T-helper 9 cell (primary cell): ENCODE results near the gene NUTM2E.
"Not testable (repeated sequence)": the region's sequence is repeated elsewhere in the genome, so short reads cannot be mapped to it uniquely, and the experiment has no call there.

Experiments used
- DNase-seq: peaks from one replicate; pipeline ENCODE4 v3.0.0-alpha.2; 2020
- total RNA-seq, 2 donors: gene quantifications; one replicate each; lab custom pipeline; 2026; lab: John Stamatoyannopoulos, UW

The NUTM2E gene, protein sequence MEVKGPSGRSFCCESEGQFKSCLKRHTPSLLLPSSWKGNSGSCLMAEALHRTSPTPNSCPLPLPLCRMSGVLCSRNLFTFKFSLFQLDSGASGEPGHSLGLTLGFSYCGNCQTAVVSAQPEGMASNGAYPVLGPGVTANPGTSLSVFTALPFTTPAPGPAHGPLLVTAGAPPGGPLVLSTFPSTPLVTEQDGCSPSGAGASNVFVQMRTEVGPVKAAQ (N-terminal part only)
- total RNA-seq = 0 to 0.84 reads per million in 2 donors

DNA sequence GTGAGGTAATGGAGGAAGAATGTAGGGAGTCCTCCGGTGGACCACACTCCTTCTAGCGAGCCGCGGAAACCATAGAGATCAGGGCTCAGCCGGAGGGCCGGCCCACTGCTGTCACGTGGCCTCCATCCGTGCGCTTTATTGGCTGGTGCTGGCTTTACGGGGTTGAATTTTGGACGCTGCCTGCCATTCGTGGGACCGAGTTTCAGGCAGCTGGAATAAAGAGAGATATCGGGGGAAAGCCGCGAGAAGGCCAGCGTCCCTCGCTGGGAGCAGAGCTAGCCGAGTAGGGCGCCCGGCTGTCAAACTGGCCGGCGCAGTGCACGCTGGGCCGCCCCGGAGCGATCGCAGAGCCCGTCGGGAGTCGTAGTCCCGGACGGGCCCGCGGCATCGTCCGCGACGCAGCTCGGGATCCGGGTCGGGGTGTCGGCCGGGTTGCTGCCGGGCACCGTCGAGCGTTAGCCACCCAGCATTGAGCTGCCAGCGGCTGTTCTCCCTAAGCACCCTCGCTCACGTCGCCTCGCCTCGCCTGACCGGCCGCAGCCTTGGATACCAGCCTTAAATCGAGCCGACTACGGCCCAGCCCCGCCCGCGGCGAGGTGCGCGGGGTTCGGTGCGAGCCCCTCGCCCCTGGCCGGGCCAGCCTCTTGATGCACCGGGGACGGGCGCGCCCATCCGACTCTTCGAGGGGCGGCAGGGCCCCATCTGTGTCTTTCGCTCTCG lies at the start of gene NUTM2E:
NUTM2E (plus strand) TSS at position 244 of the 720 bp plus-strand sequence. CDS start 15,002 bp downstream, outside the sequence.
- DNase-seq = peak; percentile 57

DNA sequence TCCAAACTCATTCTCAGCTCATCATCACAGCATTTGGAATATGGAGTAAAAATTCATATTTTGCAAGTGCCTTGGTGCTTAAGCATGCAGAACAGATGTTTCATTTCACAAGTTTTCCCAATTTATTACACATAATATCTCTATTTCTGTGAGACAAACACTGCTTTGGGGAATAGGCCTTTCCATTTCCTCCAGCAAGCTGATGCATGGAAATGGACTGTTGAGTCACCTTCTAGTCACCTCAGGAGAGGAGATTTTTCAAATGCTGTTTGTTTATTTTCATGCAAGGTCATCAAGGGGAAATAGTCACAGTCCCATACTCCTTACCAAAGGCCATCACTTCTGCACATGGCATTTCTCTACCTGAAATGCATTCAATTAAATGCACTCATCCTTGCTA lies 48.5 kb upstream of the NUTM2E start:
- not testable (repeated sequence) for DNase-seq

DNA sequence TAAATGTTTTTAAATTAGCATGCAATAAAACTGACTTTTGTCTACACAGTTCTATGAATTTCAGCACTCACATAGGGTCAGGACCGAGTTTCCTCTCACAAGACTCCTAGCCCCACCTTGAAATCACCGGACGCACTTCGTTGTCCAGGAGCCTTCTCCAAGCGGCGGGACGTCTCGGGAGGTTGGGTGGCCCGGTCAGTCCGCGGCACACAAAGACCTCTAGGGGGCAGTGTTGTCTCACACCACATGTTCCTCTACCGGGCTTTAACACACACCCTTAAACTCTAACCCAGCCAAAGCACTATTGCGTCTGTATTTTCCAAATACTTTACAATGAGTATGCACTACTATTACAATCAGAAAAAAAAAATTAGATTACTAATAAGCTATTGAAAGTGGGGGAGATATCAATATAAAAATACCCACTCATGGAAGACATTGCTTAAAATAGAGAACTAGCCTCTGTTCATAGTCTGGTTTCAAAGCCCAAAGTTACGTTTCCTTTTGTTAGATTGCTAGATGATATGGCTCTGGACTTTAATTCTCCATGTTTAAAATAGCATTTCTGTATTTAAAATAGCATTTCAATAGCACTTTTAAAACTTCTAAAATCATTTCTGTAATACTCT lies 47.1 kb upstream of the NUTM2E start:
- DNase-seq = peak; percentile 36

DNA sequence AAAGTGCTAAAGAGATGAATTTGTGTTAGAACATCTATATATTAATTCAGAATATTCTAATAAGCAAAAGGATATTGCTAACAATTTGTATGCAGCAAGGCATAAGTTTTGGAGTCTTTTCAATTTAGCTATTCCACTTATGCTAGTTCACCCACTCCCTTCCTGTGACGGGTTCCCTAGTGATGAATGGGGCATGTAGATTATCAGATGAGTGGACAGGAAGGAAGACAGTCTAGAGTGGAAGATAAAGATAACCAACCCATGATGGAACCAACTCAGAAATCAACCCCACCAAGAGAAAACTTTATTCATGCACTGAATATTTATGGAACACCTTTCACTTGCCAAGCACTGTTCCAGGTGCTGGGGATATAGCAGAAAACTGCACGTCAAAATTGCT lies 46.5 kb upstream of the NUTM2E start:
- not testable (repeated sequence) for DNase-seq

DNA sequence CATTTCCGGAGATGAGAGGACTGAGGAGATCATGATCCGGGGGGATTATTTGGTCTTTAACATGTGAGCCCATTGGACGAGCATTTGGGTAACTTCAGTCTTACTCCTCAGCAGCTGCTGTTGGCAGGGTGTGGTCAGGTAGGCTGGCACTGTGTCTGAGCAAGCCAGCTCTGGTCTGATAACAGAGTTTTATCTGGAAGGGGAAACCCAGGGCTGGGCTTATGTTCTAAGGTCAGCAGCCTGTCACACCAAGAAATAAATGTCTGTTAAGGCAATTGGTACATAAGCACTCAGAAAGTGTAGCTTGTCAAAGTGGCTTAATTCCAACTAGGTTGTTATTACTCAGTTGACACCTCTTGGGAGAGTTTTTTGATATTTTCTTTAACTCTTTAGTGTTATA lies 45.0 kb upstream of the NUTM2E start:
- not testable (repeated sequence) for DNase-seq

DNA sequence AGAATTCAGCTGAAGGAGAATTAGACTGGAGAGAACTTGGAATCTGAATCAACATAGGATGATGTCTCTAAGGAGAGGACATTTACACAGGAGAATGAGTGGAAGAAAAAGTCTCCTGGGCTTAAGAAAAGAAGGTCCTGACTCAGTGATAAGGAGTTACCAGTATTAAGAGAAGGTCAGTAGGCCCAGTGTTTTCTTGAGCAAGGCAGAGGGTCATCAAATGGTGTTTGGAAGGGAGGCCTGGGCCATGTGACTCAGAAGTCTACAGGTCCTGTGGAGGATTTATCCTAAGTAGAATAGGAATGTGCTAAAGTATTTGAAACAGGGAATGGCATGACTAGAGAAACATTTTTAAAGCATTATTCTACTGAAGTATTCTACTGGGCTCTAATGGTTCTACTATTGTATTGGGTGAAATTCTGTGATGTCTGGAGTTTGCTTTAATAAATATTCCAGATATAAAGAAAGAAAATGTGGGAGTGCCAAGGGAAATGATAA lies 39.0 kb upstream of the NUTM2E start:
- not testable (repeated sequence) for DNase-seq

DNA sequence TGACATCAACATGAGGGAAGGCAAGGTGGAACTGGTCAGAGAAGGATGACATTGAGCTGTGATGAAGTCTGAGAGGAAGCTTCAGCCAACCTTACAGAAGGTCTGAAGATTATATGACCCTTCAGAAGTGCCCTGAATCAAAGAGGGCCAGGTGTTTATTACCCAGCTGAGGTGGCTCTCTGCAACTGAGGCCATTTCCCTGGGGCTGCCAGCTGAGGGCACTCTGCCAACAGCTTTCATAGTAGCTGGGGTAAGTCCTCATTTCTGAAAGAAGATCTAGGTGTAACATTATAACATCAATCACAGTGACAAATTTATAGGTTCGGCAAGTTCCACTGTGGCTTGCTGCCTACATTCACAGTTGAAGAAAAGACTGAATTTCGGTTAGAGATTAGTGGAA lies 37.2 kb upstream of the NUTM2E start:
- not testable (repeated sequence) for DNase-seq

DNA sequence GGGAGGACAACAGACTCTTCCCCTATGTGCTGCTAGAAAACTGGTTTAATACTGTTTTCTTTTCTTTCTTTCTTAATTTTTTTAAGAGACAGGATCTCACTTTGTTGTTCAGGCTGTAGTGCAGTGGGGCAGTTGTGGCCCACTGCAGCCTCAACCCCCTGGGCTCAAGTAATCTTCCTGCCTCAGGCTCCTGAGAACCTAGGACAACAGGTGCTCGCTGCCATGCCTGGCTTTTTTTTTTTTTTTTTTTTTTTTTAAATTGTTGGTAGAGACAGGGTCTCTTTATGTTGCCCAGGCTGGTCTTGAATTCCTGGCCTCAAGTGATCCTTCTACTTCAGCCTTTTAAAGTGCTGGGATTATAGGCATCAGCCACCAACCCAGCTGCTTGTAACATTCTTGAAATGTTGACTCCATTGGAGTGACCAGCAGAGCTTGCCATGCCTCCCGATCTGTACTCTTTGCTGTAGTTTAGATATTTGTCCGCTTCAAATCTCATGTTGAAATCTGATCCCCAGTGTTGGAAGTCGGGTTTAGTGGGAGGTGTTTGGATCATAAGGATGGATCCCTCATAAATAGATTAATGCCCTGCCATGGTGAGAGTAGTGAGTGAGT lies 34.5 kb upstream of the NUTM2E start:
- DNase-seq = not testable (repeated sequence)

DNA sequence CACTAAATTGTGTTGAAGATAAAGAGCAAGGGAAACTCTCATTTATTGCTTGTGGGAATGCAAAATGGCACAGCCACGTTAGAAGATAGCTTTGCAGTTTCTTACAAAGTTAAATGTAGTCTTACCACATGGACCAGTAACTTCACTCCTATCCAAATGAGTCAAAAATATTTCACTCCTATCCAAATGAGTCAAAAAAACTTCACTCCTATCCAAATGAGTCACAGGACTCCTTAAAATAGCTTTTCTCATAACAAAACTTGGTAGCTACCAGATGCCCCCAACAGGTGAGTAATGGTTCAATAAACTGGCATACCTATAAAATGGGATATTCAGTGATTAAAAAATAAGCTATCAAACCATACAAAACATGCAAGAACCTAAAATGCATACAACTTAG lies 27.2 kb upstream of the NUTM2E start:
- not testable (repeated sequence) for DNase-seq

DNA sequence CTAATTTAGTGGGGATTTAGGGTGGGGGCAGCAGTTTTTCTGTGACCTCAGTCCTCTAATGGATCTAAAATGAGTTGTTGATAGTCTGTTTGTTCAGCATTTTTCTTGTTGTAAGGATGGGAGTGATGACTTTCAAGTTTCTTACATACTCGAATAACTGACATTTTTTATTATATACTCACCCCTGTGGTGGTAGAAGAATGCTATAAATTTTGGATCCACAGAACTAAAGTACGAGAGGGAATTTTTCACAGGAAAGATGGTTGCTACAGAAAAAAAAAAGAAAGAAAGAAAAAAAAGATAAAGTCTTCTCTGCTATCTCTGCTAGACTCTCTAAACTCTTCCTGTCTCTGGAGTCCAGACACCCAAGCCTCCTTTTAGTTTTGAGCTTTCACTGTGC lies 20.7 kb upstream of the NUTM2E start:
- DNase-seq = not testable (repeated sequence)

DNA sequence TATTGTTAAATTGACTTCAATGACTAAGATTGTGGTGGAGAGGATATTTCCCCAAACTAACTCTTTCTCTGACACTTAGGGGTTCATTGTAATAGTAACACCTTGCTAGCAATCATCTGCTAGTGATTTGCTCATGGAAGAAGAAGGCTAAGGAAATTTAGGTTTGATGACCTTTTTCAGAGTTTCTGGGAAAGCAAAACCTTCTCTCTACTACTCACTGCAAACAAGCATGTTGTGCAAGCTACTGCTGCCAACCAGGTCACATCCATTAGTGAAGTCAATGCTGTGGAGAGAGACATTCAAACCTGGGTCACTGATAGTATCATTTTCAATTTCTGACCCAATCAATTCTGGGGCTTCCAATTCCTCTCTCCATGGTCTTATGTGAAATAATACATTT lies 14.6 kb upstream of the NUTM2E start:
- DNase-seq = not testable (repeated sequence)

DNA sequence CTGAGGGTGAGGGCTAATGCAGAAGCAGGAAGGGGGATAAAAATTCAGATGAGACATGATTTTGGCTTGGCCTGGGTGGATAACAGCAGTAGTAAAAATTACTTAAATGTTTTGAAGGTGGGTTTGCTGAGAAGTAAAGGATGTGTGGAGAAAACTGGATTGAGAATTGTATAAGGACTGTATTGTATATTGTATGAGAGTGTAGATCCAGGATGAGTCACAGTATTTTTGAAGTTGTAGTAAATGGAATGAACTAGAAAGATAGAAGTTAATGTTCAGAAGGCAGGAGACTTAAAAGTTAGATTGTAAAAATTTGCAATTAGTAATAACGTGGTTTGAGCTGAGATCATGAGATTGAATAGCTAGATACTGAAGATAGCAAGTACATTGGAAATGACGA lies 10.2 kb upstream of the NUTM2E start:
- not testable (repeated sequence) for DNase-seq

DNA sequence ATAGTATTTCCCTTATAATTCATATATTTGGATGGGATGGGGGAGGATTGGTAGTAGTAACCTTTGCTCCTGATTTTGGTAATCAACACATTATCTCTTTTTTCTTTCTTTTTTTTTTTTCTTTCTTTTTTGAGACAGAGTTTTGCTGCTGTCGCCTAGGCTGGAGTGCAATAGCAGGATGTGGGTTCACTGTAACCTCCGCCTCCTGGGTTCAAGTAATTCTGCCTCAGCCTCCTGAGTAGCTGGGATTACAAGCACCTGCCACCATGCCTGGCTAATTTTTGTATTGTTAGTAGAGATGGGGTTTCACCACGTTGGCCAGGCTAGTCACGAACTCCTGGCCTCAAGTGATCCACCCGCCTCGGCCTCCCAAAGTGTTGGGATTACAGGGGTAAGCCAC lies 3.2 kb upstream of the NUTM2E start:
- DNase-seq = not testable (repeated sequence)

DNA sequence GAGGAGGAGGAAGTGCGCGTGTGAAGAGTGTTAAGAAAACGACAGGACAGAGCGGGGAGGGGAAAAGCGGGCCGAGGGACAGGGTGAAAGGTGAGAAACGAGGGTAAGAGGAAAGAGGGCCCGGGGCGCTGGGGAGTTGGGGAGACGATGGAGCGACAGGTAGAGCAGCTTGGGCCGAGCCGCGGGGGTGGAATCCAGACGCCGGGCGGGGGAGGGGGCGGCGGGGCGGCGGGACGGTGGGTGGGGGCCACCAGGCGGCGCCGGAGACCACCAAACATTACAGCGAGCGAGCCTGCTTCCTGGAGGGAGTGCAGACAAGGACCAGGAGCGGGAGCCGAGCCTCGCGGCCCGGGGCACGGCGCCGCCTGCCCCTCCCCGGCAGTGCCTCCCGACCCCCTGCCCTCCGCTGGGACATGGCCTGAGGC lies 940 bp upstream of the NUTM2E start:
- DNase-seq = not testable (repeated sequence)

DNA sequence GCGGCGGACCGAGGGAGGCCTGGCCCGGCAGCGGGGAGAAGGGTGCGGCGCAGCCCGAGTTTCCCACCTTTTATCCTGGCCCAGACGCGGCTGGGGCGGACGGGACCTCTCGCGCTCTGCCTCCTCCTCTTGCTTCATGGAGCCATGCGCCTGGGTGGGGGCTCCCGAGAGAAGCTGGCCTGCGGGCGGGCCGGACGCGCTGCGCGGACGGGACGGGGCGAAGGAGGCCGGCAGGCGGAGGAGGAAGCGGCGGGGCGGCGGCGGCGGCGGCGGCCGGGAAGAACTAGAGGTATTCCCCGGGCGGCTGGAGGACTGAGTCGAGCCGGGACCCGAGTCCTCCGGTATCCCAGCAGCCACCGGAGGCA lies 426 bp upstream of the NUTM2E start:
- DNase-seq = peak; percentile 9

DNA sequence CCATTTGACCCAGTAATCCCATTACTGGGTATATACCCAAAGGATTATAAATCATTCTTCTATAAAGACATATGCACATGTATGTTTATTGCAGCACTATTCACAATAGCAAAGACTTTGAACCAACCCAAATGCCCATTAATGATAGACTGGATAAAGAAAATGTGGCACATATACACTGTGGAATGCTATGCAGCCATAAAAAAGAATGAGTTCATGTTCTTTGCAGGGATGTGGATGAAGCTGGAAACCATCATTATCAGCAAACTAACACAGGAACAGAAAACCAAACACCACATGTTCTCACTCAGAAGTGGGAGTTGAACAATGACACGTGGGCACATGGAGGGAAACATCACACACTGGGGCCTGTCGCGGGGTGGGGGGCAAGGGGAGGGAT lies 7.3 kb downstream of the NUTM2E start:
- not testable (repeated sequence) for DNase-seq

DNA sequence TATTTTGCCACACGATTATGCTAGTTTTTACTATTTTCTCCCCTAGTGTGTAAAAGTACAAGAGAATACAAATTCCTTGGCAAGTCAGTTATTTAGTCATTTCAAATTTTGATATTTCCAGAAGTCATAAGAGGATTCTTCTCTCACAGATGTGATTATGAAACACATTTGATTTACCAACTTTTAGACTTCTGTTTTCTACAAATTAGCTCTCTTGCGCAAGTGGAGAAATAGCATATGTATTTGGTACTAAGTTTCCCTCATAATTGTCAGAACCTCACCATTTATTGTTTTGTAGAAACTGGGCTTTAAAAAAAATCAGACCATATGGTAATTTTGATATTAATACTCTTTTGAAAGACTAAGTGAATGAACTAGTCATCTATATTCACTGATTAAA lies 9.4 kb downstream of the NUTM2E start:
- not testable (repeated sequence) for DNase-seq

DNA sequence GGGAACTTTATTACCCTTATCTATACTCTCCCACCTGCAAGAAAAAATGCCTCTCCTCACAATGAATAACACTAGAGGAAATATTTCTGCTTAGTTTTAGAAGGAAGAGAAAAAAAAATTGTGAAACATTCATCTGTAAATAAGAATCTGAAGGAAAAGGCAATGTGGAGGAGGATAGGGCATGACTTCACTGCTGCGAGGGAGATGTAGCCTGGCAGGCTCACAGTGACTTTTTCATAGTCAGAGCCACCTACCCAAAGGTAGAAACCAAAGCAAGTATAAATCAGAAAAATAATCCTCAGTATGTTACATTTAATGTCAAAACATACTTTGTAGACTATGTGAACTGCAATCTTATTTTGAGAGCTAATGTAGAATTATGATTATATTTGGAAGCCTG lies 10.4 kb downstream of the NUTM2E start:
- DNase-seq = not testable (repeated sequence)

DNA sequence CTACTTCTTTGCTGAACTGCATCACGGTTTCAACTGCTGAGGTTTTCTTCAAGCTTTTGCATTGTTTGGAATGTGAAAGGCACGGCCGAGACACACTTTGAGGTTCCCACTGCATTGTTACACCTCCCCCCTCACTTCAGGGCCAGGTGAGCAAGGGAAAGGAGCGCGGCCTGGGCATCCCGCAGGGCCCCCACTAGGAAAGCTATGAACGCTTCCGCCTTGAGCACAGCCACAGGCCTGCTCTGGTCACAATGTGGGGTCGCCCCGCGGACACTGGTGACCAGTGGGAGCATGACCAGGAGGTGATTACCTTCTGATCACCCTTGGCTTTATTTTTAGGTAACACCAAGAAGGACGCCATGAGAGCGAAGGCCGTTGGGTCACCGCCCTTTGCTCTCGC lies 11.9 kb downstream of the NUTM2E start:
- not testable (repeated sequence) for DNase-seq

DNA sequence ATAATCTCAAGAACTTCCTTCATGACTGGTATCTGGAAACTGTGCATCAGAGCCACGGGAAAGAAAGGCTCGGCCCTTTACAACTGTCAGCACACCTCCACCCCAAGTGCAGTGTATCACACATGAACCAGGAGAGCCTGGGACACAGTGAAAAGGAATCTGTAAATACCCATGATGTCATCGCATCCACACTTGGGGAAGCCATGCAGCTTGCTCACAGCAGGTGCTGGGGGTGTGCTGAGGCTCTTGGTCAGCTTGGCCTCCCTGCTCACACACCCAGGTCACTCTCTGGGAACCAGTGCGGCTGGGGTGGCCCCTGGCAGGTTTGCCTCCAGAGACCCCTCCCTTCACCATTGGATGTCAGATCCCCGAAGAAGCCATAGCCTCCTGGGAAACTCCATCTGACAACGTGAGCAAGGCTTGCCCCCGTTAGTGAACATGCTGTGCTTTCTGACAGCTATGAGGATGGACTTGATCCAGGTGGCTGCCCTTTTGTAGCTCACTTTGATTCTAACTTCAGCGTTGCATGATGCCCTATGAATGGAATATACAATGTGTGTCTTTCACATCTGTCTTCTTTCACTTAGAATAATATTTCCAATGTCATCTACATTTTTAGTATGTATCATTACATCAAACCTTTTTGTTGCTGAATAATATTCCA lies 26.8 kb downstream of the NUTM2E start:
- DNase-seq = not testable (repeated sequence)

DNA sequence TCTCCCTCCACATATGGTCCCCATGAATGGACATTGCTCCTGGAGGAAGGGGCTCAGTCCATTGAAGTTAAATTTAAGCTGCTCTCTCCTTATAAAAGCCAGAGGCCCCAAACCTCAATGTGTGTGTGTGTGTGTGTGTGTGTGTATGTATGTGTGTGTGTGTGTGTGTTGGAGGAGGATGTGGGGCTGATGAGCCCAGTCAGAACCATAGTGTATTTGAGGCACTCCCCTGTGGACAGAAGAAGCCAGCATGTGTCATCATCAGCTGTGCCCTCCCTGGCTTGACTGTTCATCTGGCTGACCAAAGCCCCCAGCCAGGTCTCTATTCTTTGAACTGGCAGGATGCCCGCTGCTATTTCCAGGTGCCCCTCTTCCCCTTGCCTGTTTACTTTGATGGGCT lies 35.7 kb downstream of the NUTM2E start:
- DNase-seq = not testable (repeated sequence)

DNA sequence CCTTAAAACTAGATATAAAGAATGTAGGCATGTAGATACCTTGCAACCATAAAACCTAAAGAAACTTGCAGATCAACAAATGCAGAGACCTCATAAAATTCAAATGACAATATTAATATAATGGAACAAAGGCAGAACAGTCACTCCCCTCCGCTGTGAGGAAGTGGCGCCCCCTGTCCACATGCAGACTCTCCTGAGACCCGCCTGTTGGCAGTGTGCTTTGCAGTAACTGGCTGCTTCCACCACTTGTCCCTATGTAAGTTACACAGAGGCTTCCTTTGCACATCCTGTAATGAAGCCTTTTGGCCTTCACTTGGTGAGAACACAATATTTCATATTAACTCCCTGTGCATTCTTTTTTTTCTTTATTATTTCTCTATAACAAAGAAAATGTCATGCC lies 36.3 kb downstream of the NUTM2E start:
- DNase-seq = not testable (repeated sequence)
